ENCODE results near the gene HYPK. TPM values are rescaled to one million over a fixed set of nuclear protein-coding genes. Genes with fewer than 3 reads are reported as not detected.

HYPK gene
- total RNA-seq, 1 experiment from 2014 or later = 14.4 TPM

- Histone ChIP-seq H3K27me3 (ENCODE audit: insufficient read depth, low read depth) (no peaks in the 10 kb centered on the region), H3K36me3 (ENCODE audit: low read depth) (no peaks in the 10 kb centered on the region), H3K4me2 (no peak overlapping the region), H4K20me1 (ENCODE audit: insufficient read depth) (no peaks in the 10 kb centered on the region), H3K9me3 (ENCODE audit: insufficient read depth, low read depth) (no peaks in the 10 kb centered on the region), H3K27ac (no peak overlapping the region), H3K4me3 (no peak overlapping the region), H2AFZ (no peak overlapping the region), H3K79me2 (ENCODE audit: low read depth) (no peaks in the 10 kb centered on the region), H3K9me2 (ENCODE audit: insufficient read depth) (no peaks in the 10 kb centered on the region), H3F3A (ENCODE audit: insufficient read depth, low read depth) (peaks cover 18% of the 10 kb centered on the region), H3K4me1 (replicated peaks; ENCODE audit: insufficient read depth) (no peaks in the 10 kb centered on the region)
- ChIA-PET POLR2A (ENCODE audit: unreplicated experiment) (no interaction called here), CTCF (interaction anchor here (0.6 to 1.2 kb wide), 2 partner anchors 12 to 183 kb away, joined by 3 to 6 read pairs; no protein-coding TSS in a partner anchor)
- no peak for DNase-seq
- no TSS peak for BruUV-seq (replicated peaks)
- no peak for TF ChIP-seq CTCF (conservative IDR thresholded peaks at IDR 0.05)
- TF ChIP-seq EZH2 (IDR thresholded peaks at IDR 0.05; ENCODE audit: low read depth) = no peak
- intact Hi-C loops (cut with micrococcal nuclease; ENCODE audit: unreplicated experiment) = loop anchor here (10.0 kb wide), 1 partner anchor 46 kb away; the partner anchor contains the start of genes MFAP1 and WDR76
Measured at GRCh38 chr15:43779016-43779415, 21.4 kb upstream of the HYPK start.

- Histone ChIP-seq H3K27ac (no peak overlapping the region), H3F3A (ENCODE audit: insufficient read depth, low read depth) (peaks cover 7% of the 10 kb centered on the region; the same call in 1 of the 2 replicates), H3K27me3 (ENCODE audit: insufficient read depth, low read depth) (no peaks in the 10 kb centered on the region), H3K4me2 (no peak overlapping the region), H3K9me3 (ENCODE audit: insufficient read depth, low read depth) (no peaks in the 10 kb centered on the region), H3K79me2 (ENCODE audit: low read depth) (peaks cover 21% of the 10 kb centered on the region), H3K4me1 (replicated peaks; ENCODE audit: insufficient read depth) (peaks cover 6% of the 10 kb centered on the region; the same call in 1 of the 2 replicates), H4K20me1 (ENCODE audit: insufficient read depth) (no peaks in the 10 kb centered on the region), H2AFZ (no peak overlapping the region), H3K4me3 (no peak overlapping the region), H3K36me3 (ENCODE audit: low read depth) (peaks cover 3% of the 10 kb centered on the region; the same call in 1 of the 2 replicates), H3K9me2 (ENCODE audit: insufficient read depth) (no peaks in the 10 kb centered on the region)
- TF ChIP-seq EZH2 (IDR thresholded peaks at IDR 0.05; ENCODE audit: low read depth) (no peak), CTCF (conservative IDR thresholded peaks at IDR 0.05) (no peak)
- ChIA-PET CTCF (no interaction called here), POLR2A (ENCODE audit: unreplicated experiment) (interaction anchor here (0.6 kb wide), 1 partner anchor 11 kb away, joined by 7 read pairs; the partner anchor contains the start of gene HYPK)
- no TSS peak for BruUV-seq (replicated peaks)
- no peak for DNase-seq
- intact Hi-C loops (cut with micrococcal nuclease; ENCODE audit: unreplicated experiment) = no loop called here
Measured at GRCh38 chr15:43789409-43789808, 11.0 kb upstream of the HYPK start.

GRCh38 chr15:43791993-43792760 lies 8.2 kb upstream of the HYPK start, which contains the start of gene SERF2:
Gene SERF2, plus strand, starts transcription at chr15:43792320. Its CDS starts 57 bp downstream, at chr15:43792377.
- Histone ChIP-seq H3K79me2 (ENCODE audit: low read depth) (peaks cover 32% of the 10 kb centered on the region), H3K27me3 (ENCODE audit: insufficient read depth, low read depth) (no peaks in the 10 kb centered on the region), H3F3A (ENCODE audit: insufficient read depth, low read depth) (peaks cover 21% of the 10 kb centered on the region; the same call in 1 of the 2 replicates), H3K4me1 (replicated peaks; ENCODE audit: insufficient read depth) (peaks cover 6% of the 10 kb centered on the region; the same call in 1 of the 2 replicates), H2AFZ (peak within 1 kb of the TSS; percentile 85), H3K9me2 (ENCODE audit: insufficient read depth) (no peaks in the 10 kb centered on the region), H3K4me3 (peak within 1 kb of the TSS; percentile 77), H3K36me3 (ENCODE audit: low read depth) (peaks cover 13% of the 10 kb centered on the region), H4K20me1 (ENCODE audit: insufficient read depth) (no peaks in the 10 kb centered on the region), H3K9me3 (ENCODE audit: insufficient read depth, low read depth) (no peaks in the 10 kb centered on the region), H3K27ac (peak within 1 kb of the TSS; percentile 65), H3K4me2 (peak within 1 kb of the TSS; percentile 85)
- peak; percentile 90 to 99 for DNase-seq
- TF ChIP-seq EZH2 (IDR thresholded peaks at IDR 0.05; ENCODE audit: low read depth) = no peak
- no peak for TF ChIP-seq CTCF (conservative IDR thresholded peaks at IDR 0.05)
- ChIA-PET POLR2A (ENCODE audit: unreplicated experiment) (interaction anchor here (0.6 to 0.7 kb wide), 2 partner anchors 299 to 934 kb away, joined by 5 to 9 read pairs; no protein-coding TSS in a partner anchor), CTCF (no interaction called here)
- intact Hi-C loops (cut with micrococcal nuclease; ENCODE audit: unreplicated experiment) = no loop called here
- BruUV-seq (replicated peaks) = TSS peak; percentile 58
